Lower leg skin (tissue), 4 donors: ENCODE measurements around the gene CCDC88C. TPM values are rescaled to one million over a fixed set of nuclear protein-coding genes. Genes with fewer than 3 reads are reported as not detected.

Experiments
- DNase-seq, 2 donors: peaks; one replicate each; pipeline ENCODE4 v3.0.0-alpha.2; 2019; ENCODE audit warnings: low spot score in 2 of 2
- H3K4me3 ChIP-seq: fragments of 200-600 bp; sonication (generic); 2 replicates; pipeline ENCODE4 v1.5.1; 2017; ENCODE audit warnings: mild to moderate bottlenecking, low read depth; ENCODE audit not compliant: poor library complexity, severe bottlenecking
- CTCF ChIP-seq, 3 donors: fragments of 450-650 bp; IDR thresholded peaks; one replicate each; pipeline ENCODE4 v1.5.1; 2016; ENCODE audit warnings: antibody characterized with exemption in 3 of 3, mild to moderate bottlenecking in 3 of 3, moderate library complexity in 2 of 3
- POLR2A ChIP-seq, 2 donors: fragments of 450-650 bp; IDR thresholded peaks; one replicate each; pipeline ENCODE4 v1.6.1; 2016 to 2017; ENCODE audit warnings: antibody characterized with exemption in 2 of 2, mild to moderate bottlenecking in 1 of 2, moderate library complexity in 1 of 2
- WGBS, 2 donors: methylation state at CpG; one replicate each; pipeline ENCODE4 v1.1.5; 2018; 5-methylcytosine and 5-hydroxymethylcytosine counted together
- intact Hi-C: fragments of 100-400 bp; cut with DNase I; formaldehyde crosslinking; loops from one replicate; pipeline ENCODE4 v1.15.0; 2023; ENCODE audit warnings: low total_unique reads
- total RNA-seq, 4 donors: library from RNA; depleted of rRNA; stranded (reverse); fragments of >200 nt; gene quantifications; one replicate each; pipeline ENCODE4 v1.1.0, GENCODE V29; 2016

CCDC88C gene
- total RNA-seq, 4 donors from 2014 or later, result 8.5 to 21.8 (median 13.4) TPM

GRCh38 chr14:91238085-91238484 is 179.5 kb downstream of the CCDC88C start:
- H3K4me3 ChIP-seq, result no peak overlapping the region
- TF ChIP-seq CTCF (IDR thresholded peaks at IDR 0.05), result no peak
- TF ChIP-seq POLR2A (IDR thresholded peaks at IDR 0.05), result no peak
- intact Hi-C loops, result no loop called here
- no peak for DNase-seq
- 66 to 74% methylated on average over 4 of the region's 4 CpGs for WGBS, 2 donors

- intact Hi-C loops, result no loop called here
- WGBS, 2 donors, result 81 to 84% methylated on average over 7 of the region's 7 CpGs
- TF ChIP-seq POLR2A (IDR thresholded peaks at IDR 0.05) (no peak), CTCF (IDR thresholded peaks at IDR 0.05) (no peak)
- no peak for DNase-seq
- no peak overlapping the region for H3K4me3 ChIP-seq
Observed at GRCh38 chr14:91237219-91237618, 180.4 kb downstream of the CCDC88C start.

- TF ChIP-seq POLR2A (IDR thresholded peaks at IDR 0.05) (no peak), CTCF (IDR thresholded peaks at IDR 0.05) (no peak)
- intact Hi-C loops, result no loop called here
- no peak for DNase-seq
- WGBS, 2 donors, result 95 to 97% methylated on average over 7 of the region's 7 CpGs
- H3K4me3 ChIP-seq, result no peak overlapping the region
Observed at GRCh38 chr14:91235841-91236240, 181.8 kb downstream of the CCDC88C start.

- 95 to 98% methylated on average over 16 of the region's 16 CpGs for WGBS, 2 donors
- H3K4me3 ChIP-seq, result no peak overlapping the region
- DNase-seq, result no peak
- no peak for TF ChIP-seq CTCF (IDR thresholded peaks at IDR 0.05)
- no peak for TF ChIP-seq POLR2A (IDR thresholded peaks at IDR 0.05)
- intact Hi-C loops, result no loop called here
Observed at GRCh38 chr14:91234791-91235114, 182.9 kb downstream of the CCDC88C start.

- TF ChIP-seq CTCF (IDR thresholded peaks at IDR 0.05), result no peak
- TF ChIP-seq POLR2A (IDR thresholded peaks at IDR 0.05), result no peak
- no peak for DNase-seq
- WGBS, 2 donors, result 84 to 94% methylated on average over 59 to 60 of the region's 63 CpGs
Observed at GRCh38 chr14:91233936-91234790, 183.5 kb downstream of the CCDC88C start.

GRCh38 chr14:91232603-91233002 is 185.0 kb downstream of the CCDC88C start:
- DNase-seq, result no peak
- intact Hi-C loops, result no loop called here

More at GRCh38 chr14:91233936-91234790, 183.5 kb downstream of the CCDC88C start:
- H3K4me3 ChIP-seq, result no peak overlapping the region
- intact Hi-C loops, result no loop called here

More at GRCh38 chr14:91232603-91233002, 185.0 kb downstream of the CCDC88C start:
- 92 to 95% methylated on average over 2 of the region's 2 CpGs for WGBS, 2 donors
- TF ChIP-seq POLR2A (IDR thresholded peaks at IDR 0.05), result no peak
- no peak for TF ChIP-seq CTCF (IDR thresholded peaks at IDR 0.05)
- H3K4me3 ChIP-seq, result no peak overlapping the region
